Caki2 (cell line): ENCODE measurements around the gene TEAD4. TPM values are rescaled to one million over a fixed set of nuclear protein-coding genes. Genes with fewer than 3 reads are reported as not detected.

Experiments used
- DNase-seq: peaks from one replicate; pipeline ENCODE4 v3.0.0-alpha.2; 2015; ENCODE audit warnings: low read depth
- in situ Hi-C: cut with HindIII; loops from 2 replicates; pipeline ENCODE4 v1.10.0; 2016; ENCODE audit warnings: low sequenced_read_pairs, low pct_unique_long_range_greater_than_20kb, mixed read lengths
- total RNA-seq: library from RNA; depleted of rRNA; stranded (reverse); fragments of >200 nt; shearing (Covaris generic); gene quantifications from 2 replicates; pipeline ENCODE4 v1.2.3, GENCODE V29; 2014; ENCODE audit warnings: low replicate concordance; rRNA removed

The TEAD4 gene
- total RNA-seq, 1 experiment from 2014 or later, result 17.2 TPM

GRCh38 chr12:3084742-3085141, 125.5 kb downstream of the TEAD4 start:
- in situ Hi-C loops, result no loop called here
- no peak for DNase-seq

GRCh38 chr12:3085341-3086139, 126.3 kb downstream of the TEAD4 start:
- no peak for DNase-seq
- in situ Hi-C loops, result no loop called here

GRCh38 chr12:3086211-3086610, 127.0 kb downstream of the TEAD4 start:
- in situ Hi-C loops, result no loop called here
- no peak for DNase-seq

GRCh38 chr12:3086729-3087323, 127.6 kb downstream of the TEAD4 start:
- no peak for DNase-seq
- in situ Hi-C loops, result no loop called here

GRCh38 chr12:3087758-3088650, 128.8 kb downstream of the TEAD4 start:
- in situ Hi-C loops, result no loop called here
- no peak for DNase-seq

- no peak for DNase-seq
- in situ Hi-C loops, result no loop called here
Observed at GRCh38 chr12:3089588-3089987, 130.4 kb downstream of the TEAD4 start.

Other genes starting within 250 kb of the TEAD4 start
- gene FKBP4, start 164.4 kb upstream of the TEAD4 start, total RNA-seq, result 77.6 and 85.8 TPM in 2 replicates
- 2.2 and 15.4 TPM in 2 replicates for gene ITFG2, start 146.7 kb upstream of the TEAD4 start, total RNA-seq
- gene NRIP2, start 124.4 kb upstream of the TEAD4 start, total RNA-seq, result not detected in 2 replicates
- not detected in 2 replicates for gene TEX52, start 102.4 kb upstream of the TEAD4 start, total RNA-seq
- gene FOXM1, start 82.2 kb upstream of the TEAD4 start, total RNA-seq, result 18.1 and 30.1 TPM in 2 replicates
- gene RHNO1, start 82.2 kb upstream of the TEAD4 start, total RNA-seq, result 32.1 and 54.9 TPM in 2 replicates
- gene TULP3, start 68.5 kb upstream of the TEAD4 start, total RNA-seq, result 38.2 and 57.9 TPM in 2 replicates
- gene TSPAN9, start 118.0 kb downstream of the TEAD4 start, total RNA-seq, result 6.9 and 11.0 TPM in 2 replicates